ENCODE results near the gene CDK18. TPM values are rescaled to one million over a fixed set of nuclear protein-coding genes. Genes with fewer than 3 reads are reported as not detected.
"Not testable (repeated sequence)": the region's sequence is repeated elsewhere in the genome, so short reads cannot be mapped to it uniquely, and the experiment has no call there.

Gene CDK18
- total and polyA plus RNA-seq, 4 donors = 9.7 to 21.0 (median 15.0) TPM

DNA sequence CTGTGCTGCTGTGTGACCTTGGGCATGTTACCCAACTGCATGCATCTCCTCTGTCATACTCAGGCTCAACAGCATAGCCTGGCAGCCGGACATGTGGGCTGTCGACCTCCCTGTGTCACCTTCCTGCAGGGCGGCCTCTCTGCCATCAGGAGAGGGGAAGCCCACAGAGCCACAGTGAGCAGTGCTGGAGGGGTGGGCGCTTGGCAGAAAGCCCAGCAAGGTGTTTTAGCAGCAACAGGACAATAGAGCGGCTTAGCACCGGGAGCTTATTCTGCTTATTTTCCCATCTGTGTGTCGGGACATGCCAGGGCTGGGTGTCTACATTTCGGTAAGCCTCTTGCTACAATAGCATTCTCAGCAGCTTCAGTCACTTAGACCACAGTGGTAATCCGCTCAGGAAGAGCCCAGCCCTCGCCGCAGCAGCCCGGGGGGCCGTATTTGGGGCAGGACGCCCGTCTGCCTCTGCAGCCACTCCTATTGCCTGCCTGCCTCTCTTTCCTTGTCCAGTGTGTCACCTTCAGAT, 22.8 kb upstream of the CDK18 start:
- DNase-seq (no peak), ATAC-seq (ENCODE audit: insufficient read depth, low FRiP score) (no peak)
- Histone ChIP-seq H3K4me1 (ENCODE audit: control insufficient read depth in 5 of 5, insufficient read depth in 5 of 5, low read length in 5 of 5) (no peaks in the 10 kb centered on the region), H3K9ac (ENCODE audit: insufficient read depth in 1 of 2, low read length in 2 of 2) (no peak overlapping the region), H3K36me3 (ENCODE audit: control insufficient read depth in 4 of 4, insufficient read depth in 4 of 4, low read length in 4 of 4) (no peaks in the 10 kb centered on the region), H3K27me3 (ENCODE audit: control insufficient read depth in 3 of 3, insufficient read depth in 3 of 3, low read length in 2 of 3) (peaks cover 0 to 25% (median 12%) of the 10 kb centered on the region in 3 donors), H3K27ac (ENCODE audit: low read depth in 1 of 2, low read length in 1 of 2) (no peak overlapping the region), H3K4me3 (no peak overlapping the region), H3K9me3 (ENCODE audit: control insufficient read depth in 4 of 4, insufficient read depth in 3 of 4, low read length in 3 of 4) (no peaks in the 10 kb centered on the region)
- no peak for TF ChIP-seq CTCF (IDR thresholded peaks at IDR 0.05; ENCODE audit: control extremely low read depth, extremely low read depth)
- 44 to 53% methylated on average over 13 to 15 of the region's 15 CpGs for WGBS, 2 donors

GRCh38 chr1:205482587-205482986, 21.9 kb upstream of the CDK18 start:
- 92 to 95% methylated on average over 11 of the region's 11 CpGs for WGBS, 2 donors
- H3K9me3 ChIP-seq (ENCODE audit: control insufficient read depth in 4 of 4, insufficient read depth in 3 of 4, low read length in 3 of 4); DNase-seq; H3K4me1 ChIP-seq (ENCODE audit: control insufficient read depth in 5 of 5, insufficient read depth in 5 of 5, low read length in 5 of 5); H3K27ac ChIP-seq (ENCODE audit: low read depth in 1 of 2, low read length in 1 of 2); H3K4me3 ChIP-seq; H3K9ac ChIP-seq (ENCODE audit: insufficient read depth in 1 of 2, low read length in 2 of 2); H3K36me3 ChIP-seq (ENCODE audit: control insufficient read depth in 4 of 4, insufficient read depth in 4 of 4, low read length in 4 of 4); ATAC-seq (ENCODE audit: insufficient read depth, low FRiP score): not testable (repeated sequence)
- peaks cover 0 to 25% (median 12%) of the 10 kb centered on the region in 3 donors for H3K27me3 ChIP-seq (ENCODE audit: control insufficient read depth in 3 of 3, insufficient read depth in 3 of 3, low read length in 2 of 3)

DNA sequence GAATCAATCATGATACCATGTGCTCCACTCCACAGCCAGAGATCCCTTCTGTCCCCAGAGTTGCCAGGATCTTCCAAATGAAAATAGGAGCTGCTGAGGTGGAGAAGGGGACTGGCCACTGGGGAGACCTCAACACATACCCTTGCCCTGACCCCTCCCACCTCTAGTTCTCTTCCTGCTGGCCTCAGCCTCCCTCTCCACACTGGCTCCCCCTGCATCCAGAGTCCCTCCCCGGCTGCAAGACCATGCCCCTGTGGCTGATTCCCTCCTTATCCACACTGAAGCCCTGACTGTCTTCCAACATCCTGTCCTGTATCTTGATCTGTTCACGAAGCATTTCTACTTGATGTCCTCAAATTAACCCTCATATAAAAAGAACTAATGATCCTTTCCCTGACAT, 21.1 kb upstream of the CDK18 start:
- Histone ChIP-seq H3K9ac (ENCODE audit: insufficient read depth in 1 of 2, low read length in 2 of 2) (no peak overlapping the region), H3K9me3 (ENCODE audit: control insufficient read depth in 4 of 4, insufficient read depth in 3 of 4, low read length in 3 of 4) (no peaks in the 10 kb centered on the region), H3K27ac (ENCODE audit: low read depth in 1 of 2, low read length in 1 of 2) (no peak overlapping the region), H3K4me1 (ENCODE audit: control insufficient read depth in 5 of 5, insufficient read depth in 5 of 5, low read length in 5 of 5) (no peaks in the 10 kb centered on the region), H3K36me3 (ENCODE audit: control insufficient read depth in 4 of 4, insufficient read depth in 4 of 4, low read length in 4 of 4) (no peaks in the 10 kb centered on the region), H3K27me3 (ENCODE audit: control insufficient read depth in 3 of 3, insufficient read depth in 3 of 3, low read length in 2 of 3) (peaks cover 0 to 25% (median 12%) of the 10 kb centered on the region in 3 donors), H3K4me3 (no peak overlapping the region)
- no peak for TF ChIP-seq CTCF (IDR thresholded peaks at IDR 0.05; ENCODE audit: control extremely low read depth, extremely low read depth)
- ATAC-seq (ENCODE audit: insufficient read depth, low FRiP score) (no peak), DNase-seq (no peak)
- WGBS, 2 donors = 35 to 43% methylated on average over 2 of the region's 2 CpGs

DNA sequence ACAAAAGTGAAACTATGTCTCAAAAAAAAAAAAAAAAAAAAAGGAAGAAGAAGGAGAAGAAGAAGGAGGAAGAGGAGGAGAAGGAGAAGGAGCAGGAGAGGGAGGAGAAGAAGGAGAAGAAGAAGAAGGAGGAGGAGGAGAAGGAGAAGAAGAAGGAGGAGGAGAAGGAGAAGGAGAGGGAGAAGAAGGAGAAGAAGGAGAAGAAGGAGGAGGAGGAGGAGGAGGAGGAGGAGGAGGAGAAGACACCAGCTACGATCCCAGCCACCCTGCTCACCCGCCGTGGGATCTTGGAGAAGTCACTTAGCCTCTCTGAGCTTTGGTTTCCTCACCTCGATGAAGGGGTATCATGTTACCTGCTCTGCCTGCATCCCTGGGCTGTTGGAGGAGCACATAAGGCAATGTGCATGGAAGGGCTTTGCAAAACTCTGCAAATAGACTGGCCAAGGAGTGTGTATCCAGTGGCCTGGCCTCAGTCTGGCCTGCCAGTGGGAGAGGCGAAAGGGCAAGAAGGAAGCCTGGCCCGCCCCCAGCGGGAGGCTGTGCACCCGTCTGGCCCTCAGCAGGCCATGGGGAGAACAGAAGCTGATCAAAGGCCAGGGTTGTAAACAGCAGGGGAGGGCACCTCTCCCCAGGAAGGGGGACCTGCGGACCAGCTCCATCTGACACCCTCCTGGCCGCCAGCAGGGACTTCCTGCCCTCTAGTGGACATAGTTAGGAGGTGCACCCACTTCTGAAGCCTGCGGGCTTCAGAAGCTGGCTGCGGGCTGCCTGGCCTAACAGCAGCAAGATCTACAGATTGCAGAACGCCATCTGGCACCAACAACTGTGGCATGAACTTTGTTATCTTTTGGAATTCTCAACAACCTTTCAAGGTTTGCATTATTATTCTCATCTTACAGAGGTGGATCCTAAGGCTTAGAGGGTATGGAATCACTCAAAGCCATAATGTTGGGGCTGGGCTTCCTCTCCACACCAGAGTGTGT, 19.2 kb upstream of the CDK18 start:
- peak; percentile 82 for TF ChIP-seq CTCF (IDR thresholded peaks at IDR 0.05; ENCODE audit: control extremely low read depth, extremely low read depth)
- H3K4me3 ChIP-seq = no peak overlapping the region
- peaks cover 0 to 25% (median 9%) of the 10 kb centered on the region in 3 donors for H3K27me3 ChIP-seq (ENCODE audit: control insufficient read depth in 3 of 3, insufficient read depth in 3 of 3, low read length in 2 of 3)
- H3K9me3 ChIP-seq (ENCODE audit: control insufficient read depth in 4 of 4, insufficient read depth in 3 of 4, low read length in 3 of 4) = no peaks in the 10 kb centered on the region
- no peak overlapping the region for H3K9ac ChIP-seq (ENCODE audit: insufficient read depth in 1 of 2, low read length in 2 of 2)
- no peaks in the 10 kb centered on the region for H3K4me1 ChIP-seq (ENCODE audit: control insufficient read depth in 5 of 5, insufficient read depth in 5 of 5, low read length in 5 of 5)
- peak; percentile 76 for ATAC-seq (ENCODE audit: insufficient read depth, low FRiP score)
- DNase-seq = peak; percentile 74 to 80 (median 77)
- H3K36me3 ChIP-seq (ENCODE audit: control insufficient read depth in 4 of 4, insufficient read depth in 4 of 4, low read length in 4 of 4) = no peaks in the 10 kb centered on the region
- no peak overlapping the region for H3K27ac ChIP-seq (ENCODE audit: low read depth in 1 of 2, low read length in 1 of 2)
- WGBS, 2 donors = 30 to 33% methylated on average over 13 of the region's 13 CpGs

Measured in lung (tissue), 12 donors.